ENCODE measurements around the gene ERAP2.

GRCh38 chr5:96904054-96904931 is 28.0 kb downstream of the ERAP2 start:
- TF ChIP-seq CTCF (IDR thresholded peaks at IDR 0.05) (no peak), POLR2A (IDR thresholded peaks at IDR 0.05) (no peak)
